Keratinocyte (primary cell): ENCODE measurements around the gene CXXC4. TPM values are rescaled to one million over a fixed set of nuclear protein-coding genes. Genes with fewer than 3 reads are reported as not detected.

Experiments
- DNase-seq: peaks from one replicate; pipeline ENCODE4 v3.0.0-alpha.2; 2011; ENCODE audit warnings: low read depth, missing footprints, low spot score
- FAIRE-seq: peaks from 2 replicates; lab custom pipeline; 2011; peaks lifted over from hg19 to GRCh38; lab: Jason Lieb, UNC
- H2AFZ ChIP-seq: 2 replicates; pipeline ENCODE4 v1.6.0; 2012; ENCODE audit warnings: low read length, control low read depth, inconsistent platforms; ENCODE audit not compliant: control insufficient read depth
- H3K27ac ChIP-seq: 2 replicates; pipeline ENCODE4 v1.5.1; 2011; ENCODE audit warnings: low read length; ENCODE audit not compliant: control insufficient read depth, insufficient read depth
- H3K27me3 ChIP-seq: 3 replicates; pipeline ENCODE4 v1.6.0; 2011; ENCODE audit warnings: low read length; ENCODE audit not compliant: control insufficient read depth, insufficient read depth; ENCODE audit errors: extremely low read depth
- H3K36me3 ChIP-seq, 2 experiments: 2 replicates in 1 of 2; 3 replicates in 1 of 2; pipeline ENCODE4 v1.5.1; 2011; ENCODE audit warnings: low read length in 2 of 2, mild to moderate bottlenecking in 1 of 2; ENCODE audit not compliant: control insufficient read depth in 2 of 2, insufficient read depth in 2 of 2; ENCODE audit errors: extremely low read depth in 1 of 2
- H3K4me1 ChIP-seq: 3 replicates; pipeline ENCODE4 v1.5.1; 2011; ENCODE audit warnings: low read length; ENCODE audit not compliant: control insufficient read depth, insufficient read depth; ENCODE audit errors: extremely low read depth
- H3K4me2 ChIP-seq: 3 replicates; pipeline ENCODE4 v1.6.0; 2011; ENCODE audit warnings: low read depth, low read length; ENCODE audit not compliant: control insufficient read depth, insufficient read depth; ENCODE audit errors: extremely low read depth
- H3K4me3 ChIP-seq, 3 experiments: fragments of 200-600 bp in 1 of 3; sonication (generic) in 1 of 3; 2 replicates in 2 of 3; 3 replicates in 1 of 3; pipeline ENCODE4 v1.5.1; 2011 to 2016; ENCODE audit warnings: low read length in 3 of 3, mild to moderate bottlenecking in 3 of 3, control low read depth in 2 of 3, inconsistent platforms in 1 of 3, low read depth in 1 of 3, mixed read lengths in 1 of 3, mixed run types in 1 of 3, moderate library complexity in 1 of 3; ENCODE audit not compliant: control insufficient read depth in 2 of 3, insufficient read depth in 2 of 3; ENCODE audit errors: extremely low read depth in 1 of 3
- H3K79me2 ChIP-seq: 2 replicates; pipeline ENCODE4 v1.6.0; 2012; ENCODE audit warnings: low read length; ENCODE audit not compliant: control insufficient read depth, insufficient read depth
- H3K9ac ChIP-seq: 3 replicates; pipeline ENCODE4 v1.6.0; 2011; ENCODE audit warnings: low read length; ENCODE audit not compliant: control insufficient read depth, insufficient read depth; ENCODE audit errors: extremely low read depth
- H3K9me1 ChIP-seq: 3 replicates; pipeline ENCODE4 v1.6.0; 2011; ENCODE audit warnings: low read length; ENCODE audit not compliant: control insufficient read depth, insufficient read depth; ENCODE audit errors: extremely low read depth
- H3K9me3 ChIP-seq: 2 replicates; pipeline ENCODE4 v1.5.1; 2012; ENCODE audit warnings: low read depth, low read length; ENCODE audit not compliant: control insufficient read depth
- H4K20me1 ChIP-seq: 3 replicates; pipeline ENCODE4 v1.6.0; 2011; ENCODE audit warnings: low read length; ENCODE audit not compliant: control insufficient read depth, insufficient read depth; ENCODE audit errors: extremely low read depth
- CTCF ChIP-seq, 3 experiments: IDR thresholded peaks in 1 of 3; conservative IDR thresholded peaks in 1 of 3; optimal IDR thresholded peaks in 1 of 3; 2 replicates in 2 of 3; 3 replicates in 1 of 3; pipeline versions ENCODE3 to v1.5.1; 2011; ENCODE audit warnings: low read length in 3 of 3, mild to moderate bottlenecking in 3 of 3, moderate library complexity in 2 of 3, control low read depth in 1 of 3, inconsistent platforms in 1 of 3; ENCODE audit not compliant: insufficient read depth in 2 of 3; ENCODE audit errors: extremely low read depth in 1 of 3
- EZH2 ChIP-seq: IDR thresholded peaks from one replicate; pipeline ENCODE4 v1.6.1; 2012; ENCODE audit warnings: inconsistent platforms, mild to moderate bottlenecking, low read length, moderate library complexity
- dilution Hi-C: fragments of 300-500 bp; cut with MboI; formaldehyde crosslinking; loops from one replicate; pipeline ENCODE4 v1.7.0; 2020; ENCODE audit warnings: low sequenced_read_pairs; ENCODE audit not compliant: extremely low pct_ligation_motif_present
- polyA plus RNA-seq, 5 experiments: library from polyadenylated mRNA; depleted of rRNA in 3 of 5; stranded (reverse) in 3 of 5; stranded (forward) in 1 of 5; unstranded in 1 of 5; fragments of >200 nt; gene quantifications; 1 replicate in 1 of 5; 2 replicates in 3 of 5; 3 replicates in 1 of 5; pipeline versions ENCODE4 v1.2.1 to v1.2.3, GENCODE V29; 2011 to 2012; ENCODE audit warnings: missing spikeins in 2 of 5, low read depth in 1 of 5, low replicate concordance in 1 of 5

CXXC4 gene
- polyA plus RNA-seq, 1 donor (not counting 4 experiments of a cell fraction or from before 2014, with no cell fraction given) = 0.01 TPM

GRCh38 chr4:104532677-104533076, 38.0 kb upstream of the CXXC4 start:
- H3K27me3 ChIP-seq = no peaks in the 10 kb centered on the region
- no peak overlapping the region for H3K9ac ChIP-seq
- H3K36me3 ChIP-seq = no peaks in the 10 kb centered on the region
- no peak overlapping the region for H2AFZ ChIP-seq
- dilution Hi-C loops = no loop called here
- H3K4me2 ChIP-seq = no peak overlapping the region
- H4K20me1 ChIP-seq = no peaks in the 10 kb centered on the region
- H3K9me1 ChIP-seq = no peaks in the 10 kb centered on the region
- H3K27ac ChIP-seq = no peak overlapping the region
- no peaks in the 10 kb centered on the region for H3K9me3 ChIP-seq
- H3K79me2 ChIP-seq = no peaks in the 10 kb centered on the region
- DNase-seq (no peak), FAIRE-seq (no peak)
- H3K4me1 ChIP-seq = no peaks in the 10 kb centered on the region
- no peak for TF ChIP-seq EZH2
- no peak for TF ChIP-seq CTCF (optimal IDR thresholded peaks at IDR 0.05 in 1 of 3, IDR thresholded peaks at IDR 0.05 in 1 of 3, conservative IDR thresholded peaks at IDR 0.05 in 1 of 3; ENCODE audit: extremely low read depth in 1 of 3, insufficient read depth in 2 of 3, low read length in 3 of 3)
- H3K4me3 ChIP-seq = no peak overlapping the region

- Histone ChIP-seq H3K4me3 (no peak overlapping the region), H3K27ac (no peak overlapping the region), H3K4me2 (no peak overlapping the region), H3K36me3 (no peaks in the 10 kb centered on the region), H3K27me3 (no peaks in the 10 kb centered on the region), H3K9me1 (no peaks in the 10 kb centered on the region), H2AFZ (no peak overlapping the region), H3K79me2 (no peaks in the 10 kb centered on the region), H3K4me1 (no peaks in the 10 kb centered on the region), H3K9me3 (no peaks in the 10 kb centered on the region), H3K9ac (no peak overlapping the region), H4K20me1 (no peaks in the 10 kb centered on the region)
- TF ChIP-seq CTCF (optimal IDR thresholded peaks at IDR 0.05 in 1 of 3, IDR thresholded peaks at IDR 0.05 in 1 of 3, conservative IDR thresholded peaks at IDR 0.05 in 1 of 3; ENCODE audit: extremely low read depth in 1 of 3, insufficient read depth in 2 of 3, low read length in 3 of 3) (no peak), EZH2 (no peak)
- DNase-seq (no peak), FAIRE-seq (no peak)
- dilution Hi-C loops = no loop called here
These were observed 36.7 kb upstream of the CXXC4 start for GRCh38 chr4:104531390-104531789.
